Right cardiac atrium (tissue), 5 donors: ENCODE data around the gene KIF13A. TPM values are rescaled to one million over a fixed set of nuclear protein-coding genes. Genes with fewer than 3 reads are reported as not detected.
A peak's percentile ranks its signal among the peaks of the same experiment; 100 is the strongest.
"Not testable (repeated sequence)": the region's sequence is repeated elsewhere in the genome, so short reads cannot be mapped to it uniquely, and the experiment has no call there.

Experiments used
- ATAC-seq, 2 donors: fragments of 200-7000 bp; cut with Tn5 transposase; one replicate each; pipeline versions ENCODE4 v1.8.0 to v1.9.1; 2020; ENCODE audit warnings: moderate library complexity in 2 of 2, mild to moderate bottlenecking in 1 of 2
- DNase-seq, 3 donors: peaks; one replicate each; pipeline ENCODE4 v3.0.0-alpha.2; 2020
- H3K27ac ChIP-seq: one replicate; pipeline ENCODE4 v1.5.1; 2013; ENCODE audit warnings: mild to moderate bottlenecking, low read length, control low read depth, moderate library complexity
- H3K27me3 ChIP-seq: one replicate; pipeline ENCODE4 v1.6.1; 2013; ENCODE audit not compliant: control insufficient read depth, insufficient read depth
- H3K4me1 ChIP-seq: one replicate; pipeline ENCODE4 v1.6.1; 2013; ENCODE audit warnings: low read length; ENCODE audit not compliant: control insufficient read depth, insufficient read depth
- H3K4me3 ChIP-seq: one replicate; pipeline ENCODE4 v1.5.1; 2013; ENCODE audit warnings: low read length, control low read depth
- H3K9me3 ChIP-seq: one replicate; pipeline ENCODE4 v1.6.1; 2013; ENCODE audit warnings: low read length; ENCODE audit not compliant: control insufficient read depth
- WGBS: extraction: QIAGEN DNeasy Blood & Tissue Kit; methylation state at CpG from one replicate; pipeline ENCODE4 v1.1.7; 2013; 5-methylcytosine and 5-hydroxymethylcytosine counted together
- intact Hi-C, 4 donors: fragments of 100-400 bp; cut with DNase I; formaldehyde crosslinking; loops; one replicate each; pipeline versions ENCODE4 v1.11.0 to v1.14.0; 2022 to 2023
- polyA plus RNA-seq: library from polyadenylated mRNA; stranded (reverse); fragments of 200-250 nt; gene quantifications from one replicate; pipeline ENCODE4 v1.2.3, GENCODE V29; 2013
- total RNA-seq, 4 donors: library from RNA; stranded (reverse); fragmentation: NEBNext Ultra II Directional; extraction: Animal tissue kit (Norgen Biotek cat#: 25700); gene quantifications; one replicate each; pipeline ENCODE4 v1.2.1, GENCODE V29; 2021
- donor health status: healthy with polysubstance abuse.
- donor health status: DM: no; HTN: yes; CAD: no.
- donor health status: DM: no; HTN: no; CAD: no.
- donor health status: DM: no; HTN: yes; CAD: no; lungs with severe emphysema.
- donor health status: DM: yes; HTN: yes; CAD: no.

The KIF13A gene
- total and polyA plus RNA-seq, 5 donors, result 27.2 to 79.6 (median 67.3) TPM

- no peak overlapping the region for H3K27ac ChIP-seq
- H3K4me3 ChIP-seq, result no peak overlapping the region
- H3K4me1 ChIP-seq, result no peaks in the 10 kb centered on the region
- intact Hi-C loops, result no loop called here
- ATAC-seq (no peak), DNase-seq (no peak)
- no peaks in the 10 kb centered on the region for H3K9me3 ChIP-seq
- WGBS, result 90% methylated on average over 2 of the region's 2 CpGs
- H3K27me3 ChIP-seq, result no peaks in the 10 kb centered on the region
Observed at GRCh38 chr6:17949168-17949567, 38.3 kb downstream of the KIF13A start.

GRCh38 chr6:17948725-17949124 lies 38.7 kb downstream of the KIF13A start:
- intact Hi-C loops, result no loop called here
- 72% methylated on average over 7 of the region's 7 CpGs for WGBS
- Histone ChIP-seq H3K4me1 (no peaks in the 10 kb centered on the region), H3K9me3 (no peaks in the 10 kb centered on the region), H3K27me3 (no peaks in the 10 kb centered on the region), H3K27ac (no peak overlapping the region), H3K4me3 (no peak overlapping the region)
- ATAC-seq (no peak), DNase-seq (no peak)

- not testable (repeated sequence) for H3K27ac ChIP-seq
Observed at GRCh38 chr6:17947574-17947973, 39.9 kb downstream of the KIF13A start.

GRCh38 chr6:17945575-17945974 lies 41.9 kb downstream of the KIF13A start:
- H3K4me1 ChIP-seq, result no peaks in the 10 kb centered on the region
- ATAC-seq, result peak; percentile 39 to 44
- peak overlapping the region; percentile 68 for H3K27ac ChIP-seq
- WGBS, result 62% methylated on average over 2 of the region's 2 CpGs
- no peak for DNase-seq
- H3K4me3 ChIP-seq, result no peak overlapping the region
- no peaks in the 10 kb centered on the region for H3K27me3 ChIP-seq
- intact Hi-C loops, result no loop called here
- H3K9me3 ChIP-seq, result no peaks in the 10 kb centered on the region

More at GRCh38 chr6:17947574-17947973, 39.9 kb downstream of the KIF13A start:
- H3K4me3 ChIP-seq, H3K4me1 ChIP-seq, H3K27me3 ChIP-seq, intact Hi-C loops, DNase-seq, H3K9me3 ChIP-seq, ATAC-seq: not testable (repeated sequence)
- WGBS, result 87% methylated on average over 7 of the region's 7 CpGs

- WGBS, result 21% methylated on average over 2 of the region's 2 CpGs
- Histone ChIP-seq H3K9me3 (no peaks in the 10 kb centered on the region), H3K27ac (no peak overlapping the region), H3K4me3 (no peak overlapping the region), H3K27me3 (no peaks in the 10 kb centered on the region), H3K4me1 (no peaks in the 10 kb centered on the region)
- intact Hi-C loops, result no loop called here
- DNase-seq (no peak), ATAC-seq (peak; percentile 86 to 90)
Observed at GRCh38 chr6:17945111-17945510, 42.3 kb downstream of the KIF13A start.

- DNase-seq, result no peak
- Histone ChIP-seq H3K9me3 (no peaks in the 10 kb centered on the region), H3K27ac (no peak overlapping the region), H3K27me3 (no peaks in the 10 kb centered on the region), H3K4me1 (no peaks in the 10 kb centered on the region), H3K4me3 (no peak overlapping the region)
- intact Hi-C loops, result no loop called here
- 91% methylated on average over 4 of the region's 4 CpGs for WGBS
- ATAC-seq, result no peak
Observed at GRCh38 chr6:17941318-17941717, 46.1 kb downstream of the KIF13A start.

- H3K4me1 ChIP-seq, result peaks cover 3% of the 10 kb centered on the region
- no peaks in the 10 kb centered on the region for H3K9me3 ChIP-seq
- no peak overlapping the region for H3K4me3 ChIP-seq
- H3K27me3 ChIP-seq, result no peaks in the 10 kb centered on the region
- H3K27ac ChIP-seq, result no peak overlapping the region
- no peak for ATAC-seq
- no peak for DNase-seq
- WGBS, result 75% methylated on average over 6 of the region's 6 CpGs
- intact Hi-C loops, result no loop called here
Observed at GRCh38 chr6:17940151-17940792, 47.2 kb downstream of the KIF13A start.

- 91% methylated on average over 2 of the region's 2 CpGs for WGBS
Observed at GRCh38 chr6:17938901-17939300, 48.5 kb downstream of the KIF13A start.

GRCh38 chr6:17935188-17936149 lies 52.0 kb downstream of the KIF13A start:
- Histone ChIP-seq H3K27ac (no peak overlapping the region), H3K27me3 (no peaks in the 10 kb centered on the region), H3K4me3 (no peak overlapping the region), H3K4me1 (peaks cover 8% of the 10 kb centered on the region), H3K9me3 (no peaks in the 10 kb centered on the region)
- WGBS, result 50% methylated on average over 5 of the region's 5 CpGs
- intact Hi-C loops, result no loop called here
- DNase-seq (no peak), ATAC-seq (peak in 1 of 2 donors; percentile 38)

More at GRCh38 chr6:17938901-17939300, 48.5 kb downstream of the KIF13A start:
- ATAC-seq, result no peak
- no peak overlapping the region for H3K27ac ChIP-seq
- intact Hi-C loops, result no loop called here
- no peaks in the 10 kb centered on the region for H3K27me3 ChIP-seq
- no peaks in the 10 kb centered on the region for H3K9me3 ChIP-seq
- H3K4me1 ChIP-seq, result peaks cover 5% of the 10 kb centered on the region
- no peak for DNase-seq
- H3K4me3 ChIP-seq, result no peak overlapping the region

- intact Hi-C loops, result loop anchor here in 2 of 4 donors (5.0 kb wide), 2 partner anchors 34 to 39 kb away; no protein-coding TSS in a partner anchor
- Histone ChIP-seq H3K9me3 (no peaks in the 10 kb centered on the region), H3K27ac (no peak overlapping the region), H3K27me3 (no peaks in the 10 kb centered on the region), H3K4me1 (peaks cover 14% of the 10 kb centered on the region), H3K4me3 (no peak overlapping the region)
- ATAC-seq (no peak), DNase-seq (no peak)
- WGBS, result 76% methylated on average over 4 of the region's 4 CpGs
Observed at GRCh38 chr6:17933716-17934115, 53.7 kb downstream of the KIF13A start.

- Histone ChIP-seq H3K9me3 (no peaks in the 10 kb centered on the region), H3K27me3 (no peaks in the 10 kb centered on the region), H3K4me1 (peaks cover 17% of the 10 kb centered on the region), H3K27ac (peak overlapping the region; percentile 70), H3K4me3 (no peak overlapping the region)
- 2% methylated on average over 5 of the region's 5 CpGs for WGBS
- peak; percentile 94 for ATAC-seq
- intact Hi-C loops, result loop anchor here in 2 of 4 donors (5.0 kb wide), 2 partner anchors 35 to 40 kb away; no protein-coding TSS in a partner anchor
- peak; percentile 59 to 74 (median 69) for DNase-seq
Observed at GRCh38 chr6:17932330-17932852, 55.0 kb downstream of the KIF13A start.
